Stimulated activated naive CD8-positive, alpha-beta T cell treated with anti-CD3 and anti-CD28 coated beads, Interleukin-15, Interleukin-2, amounts not matched to agents 100 ng/mL and 50 ng/mL, for 24 hours (primary cell): ENCODE measurements around the gene JPH2.

Source experiments
- H3K27ac Mint-ChIP-seq: one replicate; pipeline ENCODE4 v1.8.0; 2021; ENCODE audit warnings: mild to moderate bottlenecking, mixed read lengths
- H3K27me3 Mint-ChIP-seq: one replicate; pipeline ENCODE4 v1.8.0; 2021; ENCODE audit warnings: mixed read lengths
- H3K36me3 Mint-ChIP-seq: one replicate; pipeline ENCODE4 v1.8.0; 2021; ENCODE audit warnings: low read depth, mixed read lengths
- H3K4me1 Mint-ChIP-seq: one replicate; pipeline ENCODE4 v1.8.0; 2021; ENCODE audit warnings: low read depth, mixed read lengths
- H3K4me3 Mint-ChIP-seq: one replicate; pipeline ENCODE4 v1.8.0; 2021; ENCODE audit warnings: mild to moderate bottlenecking, mixed read lengths
- H3K9me3 Mint-ChIP-seq: one replicate; pipeline ENCODE4 v1.8.0; 2021; ENCODE audit warnings: mixed read lengths

The JPH2 gene

GRCh38 chr20:44084439-44084838, 102.5 kb downstream of the JPH2 start:
- Mint-ChIP-seq H3K36me3 (no peaks in the 10 kb centered on the region), H3K27ac (peak overlapping the region; percentile 16), H3K4me3 (no peak overlapping the region), H3K4me1 (peaks cover 10% of the 10 kb centered on the region), H3K9me3 (no peaks in the 10 kb centered on the region), H3K27me3 (peaks cover 9% of the 10 kb centered on the region)

GRCh38 chr20:44083220-44083933, 103.6 kb downstream of the JPH2 start:
- Mint-ChIP-seq H3K36me3 (no peaks in the 10 kb centered on the region), H3K4me1 (peaks cover 11% of the 10 kb centered on the region), H3K27ac (no peak overlapping the region), H3K4me3 (no peak overlapping the region), H3K27me3 (peaks cover 9% of the 10 kb centered on the region), H3K9me3 (no peaks in the 10 kb centered on the region)

- Mint-ChIP-seq H3K27me3 (peaks cover 7% of the 10 kb centered on the region), H3K27ac (no peak overlapping the region), H3K9me3 (no peaks in the 10 kb centered on the region), H3K36me3 (no peaks in the 10 kb centered on the region), H3K4me1 (peaks cover 15% of the 10 kb centered on the region), H3K4me3 (no peak overlapping the region)
Measured at GRCh38 chr20:44081888-44082287, 105.1 kb downstream of the JPH2 start.

- Mint-ChIP-seq H3K36me3 (no peaks in the 10 kb centered on the region), H3K4me1 (peaks cover 15% of the 10 kb centered on the region), H3K27me3 (peaks cover 7% of the 10 kb centered on the region), H3K27ac (no peak overlapping the region), H3K4me3 (no peak overlapping the region), H3K9me3 (no peaks in the 10 kb centered on the region)
Measured at GRCh38 chr20:44081476-44081875, 105.5 kb downstream of the JPH2 start.

GRCh38 chr20:44080646-44081267, 106.2 kb downstream of the JPH2 start:
- Mint-ChIP-seq H3K4me1 (peaks cover 15% of the 10 kb centered on the region), H3K27ac (no peak overlapping the region), H3K36me3 (no peaks in the 10 kb centered on the region), H3K4me3 (peak overlapping the region; percentile 23), H3K27me3 (peaks cover 7% of the 10 kb centered on the region), H3K9me3 (no peaks in the 10 kb centered on the region)

GRCh38 chr20:44080064-44080463, 106.9 kb downstream of the JPH2 start:
- no peak overlapping the region for H3K4me3 Mint-ChIP-seq
- no peaks in the 10 kb centered on the region for H3K9me3 Mint-ChIP-seq
- peaks cover 7% of the 10 kb centered on the region for H3K27me3 Mint-ChIP-seq
- no peak overlapping the region for H3K27ac Mint-ChIP-seq
- peaks cover 21% of the 10 kb centered on the region for H3K4me1 Mint-ChIP-seq
- no peaks in the 10 kb centered on the region for H3K36me3 Mint-ChIP-seq

- Mint-ChIP-seq H3K27ac (no peak overlapping the region), H3K4me1 (peaks cover 29% of the 10 kb centered on the region), H3K36me3 (no peaks in the 10 kb centered on the region), H3K27me3 (peaks cover 7% of the 10 kb centered on the region), H3K4me3 (no peak overlapping the region), H3K9me3 (no peaks in the 10 kb centered on the region)
Measured at GRCh38 chr20:44079291-44079690, 107.7 kb downstream of the JPH2 start.

- Mint-ChIP-seq H3K27ac (no peak overlapping the region), H3K27me3 (peaks cover 7% of the 10 kb centered on the region), H3K36me3 (no peaks in the 10 kb centered on the region), H3K4me1 (peaks cover 57% of the 10 kb centered on the region), H3K9me3 (no peaks in the 10 kb centered on the region), H3K4me3 (no peak overlapping the region)
Measured at GRCh38 chr20:44075950-44076232, 111.1 kb downstream of the JPH2 start.

GRCh38 chr20:44075191-44075949, 111.6 kb downstream of the JPH2 start:
- H3K36me3 Mint-ChIP-seq = no peaks in the 10 kb centered on the region
- peaks cover 3% of the 10 kb centered on the region for H3K27me3 Mint-ChIP-seq
- no peaks in the 10 kb centered on the region for H3K9me3 Mint-ChIP-seq
- no peak overlapping the region for H3K4me3 Mint-ChIP-seq
- H3K27ac Mint-ChIP-seq = no peak overlapping the region
- peaks cover 57% of the 10 kb centered on the region for H3K4me1 Mint-ChIP-seq

- Mint-ChIP-seq H3K27ac (no peak overlapping the region), H3K9me3 (no peaks in the 10 kb centered on the region), H3K27me3 (no peaks in the 10 kb centered on the region), H3K4me1 (peaks cover 62% of the 10 kb centered on the region), H3K4me3 (no peak overlapping the region), H3K36me3 (no peaks in the 10 kb centered on the region)
Measured at GRCh38 chr20:44074252-44075151, 112.5 kb downstream of the JPH2 start.

- Mint-ChIP-seq H3K27ac (no peak overlapping the region), H3K4me1 (peaks cover 70% of the 10 kb centered on the region), H3K36me3 (no peaks in the 10 kb centered on the region), H3K9me3 (no peaks in the 10 kb centered on the region), H3K27me3 (no peaks in the 10 kb centered on the region), H3K4me3 (no peak overlapping the region)
Measured at GRCh38 chr20:44073675-44074071, 113.3 kb downstream of the JPH2 start.

- H3K36me3 Mint-ChIP-seq = no peaks in the 10 kb centered on the region
- no peak overlapping the region for H3K4me3 Mint-ChIP-seq
- no peaks in the 10 kb centered on the region for H3K9me3 Mint-ChIP-seq
- H3K4me1 Mint-ChIP-seq = peaks cover 72% of the 10 kb centered on the region
- no peak overlapping the region for H3K27ac Mint-ChIP-seq
- no peaks in the 10 kb centered on the region for H3K27me3 Mint-ChIP-seq
Measured at GRCh38 chr20:44073011-44073674, 113.8 kb downstream of the JPH2 start.

- peaks cover 78% of the 10 kb centered on the region for H3K4me1 Mint-ChIP-seq
- no peak overlapping the region for H3K27ac Mint-ChIP-seq
- H3K4me3 Mint-ChIP-seq = no peak overlapping the region
Measured at GRCh38 chr20:44072384-44072783, 114.6 kb downstream of the JPH2 start.

GRCh38 chr20:44071526-44072111, 115.4 kb downstream of the JPH2 start:
- peaks cover 79% of the 10 kb centered on the region for H3K4me1 Mint-ChIP-seq

More at GRCh38 chr20:44072384-44072783, 114.6 kb downstream of the JPH2 start:
- Mint-ChIP-seq H3K27me3 (no peaks in the 10 kb centered on the region), H3K9me3 (no peaks in the 10 kb centered on the region), H3K36me3 (no peaks in the 10 kb centered on the region)

More at GRCh38 chr20:44071526-44072111, 115.4 kb downstream of the JPH2 start:
- Mint-ChIP-seq H3K27me3 (no peaks in the 10 kb centered on the region), H3K4me3 (no peak overlapping the region), H3K36me3 (no peaks in the 10 kb centered on the region), H3K27ac (no peak overlapping the region), H3K9me3 (no peaks in the 10 kb centered on the region)
